Cerebellar nuclear complex (tissue), 1 donor: Measurements from ENCODE around the gene NUDT5.

Experiments
- DNase-seq, 2 experiments: peaks; one replicate each; lab custom pipeline; 2025; lab: John Stamatoyannopoulos, UW

The NUDT5 gene

DNA sequence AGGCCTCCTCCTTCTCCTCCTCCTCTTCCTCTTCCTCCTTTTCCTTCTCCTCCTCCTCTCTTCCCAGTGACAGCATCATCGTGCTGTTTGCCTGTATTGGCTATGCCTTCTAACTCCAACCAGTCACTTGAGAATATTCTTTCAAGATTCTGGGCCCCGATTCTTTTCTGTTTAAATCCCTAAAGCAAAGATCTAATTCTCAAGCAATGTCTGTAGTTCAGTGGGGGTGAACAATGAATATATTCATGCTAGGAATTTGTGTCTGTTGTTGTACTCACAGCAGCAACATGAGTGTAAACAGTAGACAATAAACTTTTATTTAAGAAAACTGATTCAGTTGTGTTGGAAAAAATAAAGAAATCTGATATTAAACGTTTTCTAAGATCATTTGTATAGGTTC, 30.7 kb downstream of the NUDT5 start:
- DNase-seq = no peak

DNA sequence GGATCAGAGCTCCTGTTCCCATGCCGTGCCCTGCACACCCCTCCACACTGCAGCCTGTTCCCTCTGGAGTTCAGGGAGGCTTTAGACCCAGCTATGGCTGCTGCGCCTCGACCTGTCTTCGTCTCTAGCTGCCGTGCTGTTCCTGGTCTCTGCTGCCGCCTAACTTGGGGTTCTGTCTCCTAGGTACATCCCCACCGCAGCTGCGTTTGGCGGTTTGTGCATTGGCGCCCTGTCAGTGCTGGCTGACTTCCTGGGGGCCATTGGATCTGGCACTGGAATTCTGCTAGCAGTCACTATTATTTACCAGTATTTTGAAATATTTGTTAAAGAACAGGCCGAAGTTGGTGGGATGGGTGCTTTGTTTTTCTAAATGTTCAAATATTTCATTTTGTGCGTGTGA, 31.6 kb downstream of the NUDT5 start:
- DNase-seq = no peak

DNA sequence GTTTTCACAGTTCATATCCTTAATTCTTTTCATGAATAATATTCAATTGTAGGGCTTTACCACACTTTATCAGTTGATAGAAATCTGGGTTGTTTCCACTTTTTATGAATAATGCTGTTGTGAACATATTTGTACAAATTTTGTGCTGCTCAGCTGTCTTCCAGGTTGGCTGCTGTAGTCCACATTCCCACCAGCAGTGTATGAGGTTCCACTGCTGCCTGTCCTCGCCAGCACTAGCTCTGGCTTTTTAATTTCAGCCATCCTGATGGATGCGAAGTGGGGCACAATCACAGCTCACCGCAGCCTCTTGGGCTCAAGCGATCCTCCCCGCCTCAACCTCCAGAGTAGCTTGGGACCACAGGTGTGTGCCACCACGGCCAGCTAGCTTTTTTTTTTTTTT, 32.8 kb downstream of the NUDT5 start:
- DNase-seq = no peak

DNA sequence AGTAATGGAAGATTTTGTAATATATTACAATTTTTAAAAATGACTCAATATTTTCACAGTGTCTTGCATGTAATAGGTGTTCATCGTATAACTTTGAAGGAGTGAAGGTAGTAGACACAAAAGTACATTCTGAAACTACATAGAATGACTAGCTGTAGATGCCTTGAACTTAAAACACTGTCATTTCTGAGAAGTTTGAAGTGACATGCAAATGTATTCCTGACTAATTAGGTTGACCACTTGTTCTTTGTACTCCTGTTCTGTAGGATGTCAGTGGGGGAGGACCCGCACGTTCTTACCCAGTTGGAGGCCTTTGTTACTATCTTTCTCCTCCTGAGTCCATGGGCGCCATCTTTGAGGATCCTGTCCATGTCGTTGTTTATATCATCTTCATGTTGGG, 35.0 kb downstream of the NUDT5 start:
- DNase-seq = no peak

DNA sequence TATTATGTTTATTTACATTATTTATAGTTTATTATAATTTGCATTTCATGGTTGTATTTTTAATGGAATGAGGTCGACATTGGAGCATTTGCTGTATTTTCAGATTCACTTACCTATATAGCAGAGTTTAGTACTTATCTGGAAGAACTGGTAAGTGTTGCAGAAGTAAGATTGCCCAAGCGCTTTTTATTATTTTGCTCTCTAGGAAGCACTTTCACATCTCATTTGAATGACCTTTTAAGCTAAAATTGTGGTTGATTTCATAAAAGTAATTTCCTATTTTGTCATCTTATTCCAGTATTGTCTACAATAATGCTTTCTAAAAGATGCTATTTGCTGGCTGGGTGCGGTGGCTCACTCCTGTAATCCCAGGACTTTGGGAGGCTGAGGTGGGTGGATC, 37.6 kb downstream of the NUDT5 start:
- DNase-seq = no peak

DNA sequence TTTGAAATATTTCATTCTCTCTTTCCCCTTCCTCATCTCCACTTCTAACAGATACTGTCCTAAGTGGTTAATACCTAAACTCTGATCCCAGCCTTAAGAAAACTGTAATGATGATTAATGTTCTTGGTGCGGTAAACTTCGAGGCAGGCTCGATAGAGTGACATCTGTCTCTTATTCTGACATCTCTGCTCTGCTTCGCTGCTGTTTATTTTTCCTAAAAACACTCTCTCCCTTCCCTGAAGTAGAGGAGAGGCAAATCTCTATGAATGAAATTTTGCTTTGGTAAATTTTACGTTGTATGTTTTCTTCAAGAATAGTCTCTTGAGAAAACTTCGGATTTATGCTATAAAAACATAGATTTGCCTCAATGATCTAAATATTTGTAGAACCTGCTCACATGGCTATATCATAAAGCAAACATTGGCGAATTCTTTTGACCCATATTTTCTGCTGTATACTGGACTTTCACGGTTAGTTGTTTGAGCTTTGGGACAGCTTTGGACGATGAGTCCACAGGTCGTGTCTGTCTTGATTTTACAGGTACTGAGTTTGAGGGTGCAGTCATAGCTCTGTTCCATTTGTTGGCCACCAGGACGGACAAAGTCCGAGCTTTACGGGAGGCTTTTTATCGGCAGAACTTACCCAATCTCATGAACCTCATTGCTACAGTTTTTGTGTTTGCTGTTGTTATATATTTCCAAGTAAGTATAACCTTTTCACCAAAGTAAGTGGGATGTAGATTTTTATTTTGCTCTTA, 39.1 kb downstream of the NUDT5 start:
- DNase-seq = no peak

DNA sequence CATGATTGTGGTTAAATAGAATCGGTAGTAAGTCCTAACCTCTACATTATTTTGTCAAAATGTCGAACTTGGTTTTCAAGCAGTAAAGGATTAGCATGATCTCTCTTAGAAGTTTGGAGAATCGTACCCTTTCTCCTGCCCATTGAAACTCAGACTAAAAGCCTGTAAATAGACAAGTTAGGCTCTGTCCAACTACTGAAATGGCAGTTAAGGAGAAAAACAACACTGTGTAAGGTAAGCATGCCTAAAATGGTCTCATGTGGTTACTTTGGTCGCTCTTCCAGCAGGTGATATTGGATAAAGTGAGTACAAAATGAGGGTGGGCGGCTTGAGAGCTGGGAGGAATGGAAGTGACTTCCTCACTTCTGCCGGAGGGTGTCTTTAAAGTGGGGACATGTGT, 41.2 kb downstream of the NUDT5 start:
- DNase-seq = no peak

DNA sequence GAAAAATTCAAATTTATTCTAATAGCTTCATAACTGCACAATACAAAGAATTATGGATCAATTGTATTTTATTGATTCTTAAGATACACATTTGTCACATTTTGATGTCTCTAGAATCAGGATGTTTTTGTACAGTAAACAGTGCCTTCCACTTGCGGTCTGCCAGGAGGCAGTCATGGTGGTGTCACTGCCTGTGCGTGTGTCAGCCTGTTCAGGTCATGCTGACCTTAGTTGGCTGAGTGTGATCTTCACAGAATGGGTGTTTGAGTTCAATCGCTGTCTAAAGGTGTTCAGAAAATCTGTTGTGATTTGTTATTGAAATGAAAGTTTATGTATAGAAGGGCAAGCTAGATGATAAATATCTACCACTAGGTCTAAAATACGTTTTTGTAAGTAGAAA, 45.5 kb downstream of the NUDT5 start:
- DNase-seq = no peak

DNA sequence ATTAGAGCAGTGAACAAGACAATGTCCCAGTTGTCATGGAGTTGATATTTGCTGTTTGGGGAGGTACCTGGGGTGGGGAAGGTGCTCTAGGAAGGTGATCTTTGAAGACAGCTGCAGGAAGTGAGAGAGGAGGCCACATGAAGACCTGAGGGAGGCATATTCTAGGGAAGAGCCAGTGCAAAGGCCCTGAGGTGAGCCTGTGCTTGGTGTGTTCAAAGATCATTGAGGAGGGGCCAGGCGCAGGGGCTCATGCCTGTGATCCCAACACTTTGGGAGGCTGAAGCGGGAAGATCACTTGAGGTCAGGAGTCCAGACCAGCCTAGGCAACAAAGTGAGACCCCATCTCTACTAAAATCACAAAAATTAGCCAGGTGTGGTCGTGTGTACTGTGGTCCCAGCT, 51.2 kb downstream of the NUDT5 start:
- no peak for DNase-seq

DNA sequence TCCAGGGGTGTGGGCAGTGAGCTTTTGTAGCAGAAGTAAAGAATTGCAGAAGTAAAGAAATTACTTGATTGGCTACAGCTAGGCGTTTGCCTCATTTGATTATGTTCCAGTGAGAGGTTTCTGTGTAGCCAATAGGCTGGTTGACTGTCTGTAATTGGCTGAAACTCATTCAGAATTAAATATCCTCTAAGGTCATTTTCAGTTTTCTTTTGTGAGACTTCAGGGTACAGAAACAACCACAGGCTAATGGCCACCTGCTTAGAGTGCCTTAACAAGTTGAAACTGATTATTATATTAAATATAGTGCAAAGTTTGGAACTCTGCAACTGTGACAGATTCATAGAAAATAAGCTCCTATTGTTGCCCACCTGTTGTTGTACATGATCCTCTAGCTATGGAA, 55.7 kb downstream of the NUDT5 start:
- no peak for DNase-seq

DNA sequence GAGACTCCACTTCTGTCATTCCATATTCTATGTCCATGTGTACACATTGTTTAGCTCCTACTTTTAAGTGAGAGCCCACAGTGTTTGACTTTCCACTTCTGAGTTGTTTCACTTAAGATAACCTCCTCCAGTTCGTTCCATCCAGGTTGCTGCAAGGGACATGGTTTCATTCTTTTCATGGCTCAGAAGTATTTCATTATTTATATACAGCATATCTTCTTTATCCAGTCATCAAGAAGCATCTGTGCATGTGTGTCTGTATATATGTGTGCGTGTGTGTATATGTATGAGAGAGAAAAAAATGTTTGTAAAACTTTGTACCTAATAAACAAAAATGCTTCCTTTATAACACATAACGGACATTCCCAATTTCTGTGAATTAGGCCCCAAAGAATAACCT, 60.1 kb downstream of the NUDT5 start:
- no peak for DNase-seq

DNA sequence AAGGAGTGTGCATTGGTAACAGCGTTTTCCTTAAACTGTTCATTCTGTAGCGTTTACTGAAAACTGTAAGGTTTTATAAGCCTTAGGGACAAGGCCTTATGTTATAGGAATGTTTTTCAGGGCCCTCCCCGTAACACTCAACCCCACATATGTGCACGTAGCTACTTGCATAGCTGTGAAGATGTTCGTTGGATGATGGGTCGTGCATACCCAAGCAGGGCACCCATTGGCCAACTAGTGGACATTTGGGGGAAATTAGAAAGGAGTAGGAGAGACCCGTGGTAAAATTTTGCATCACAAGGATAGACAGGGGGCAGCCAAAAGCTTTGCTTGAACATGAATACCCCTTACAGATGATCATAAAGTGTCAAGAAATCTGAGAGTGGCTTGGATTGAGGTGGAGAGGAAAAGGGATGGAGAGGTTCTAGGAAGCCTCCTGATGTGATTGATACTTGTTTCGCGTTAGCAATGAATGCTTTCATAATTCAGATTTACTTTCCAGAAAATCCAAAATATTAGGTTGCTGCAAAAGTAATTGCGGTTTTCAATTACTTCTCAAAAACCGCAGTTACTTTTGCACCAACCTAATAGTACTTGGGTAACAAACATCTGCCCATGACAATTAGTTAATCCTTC, 65.3 kb downstream of the NUDT5 start:
- no peak for DNase-seq

DNA sequence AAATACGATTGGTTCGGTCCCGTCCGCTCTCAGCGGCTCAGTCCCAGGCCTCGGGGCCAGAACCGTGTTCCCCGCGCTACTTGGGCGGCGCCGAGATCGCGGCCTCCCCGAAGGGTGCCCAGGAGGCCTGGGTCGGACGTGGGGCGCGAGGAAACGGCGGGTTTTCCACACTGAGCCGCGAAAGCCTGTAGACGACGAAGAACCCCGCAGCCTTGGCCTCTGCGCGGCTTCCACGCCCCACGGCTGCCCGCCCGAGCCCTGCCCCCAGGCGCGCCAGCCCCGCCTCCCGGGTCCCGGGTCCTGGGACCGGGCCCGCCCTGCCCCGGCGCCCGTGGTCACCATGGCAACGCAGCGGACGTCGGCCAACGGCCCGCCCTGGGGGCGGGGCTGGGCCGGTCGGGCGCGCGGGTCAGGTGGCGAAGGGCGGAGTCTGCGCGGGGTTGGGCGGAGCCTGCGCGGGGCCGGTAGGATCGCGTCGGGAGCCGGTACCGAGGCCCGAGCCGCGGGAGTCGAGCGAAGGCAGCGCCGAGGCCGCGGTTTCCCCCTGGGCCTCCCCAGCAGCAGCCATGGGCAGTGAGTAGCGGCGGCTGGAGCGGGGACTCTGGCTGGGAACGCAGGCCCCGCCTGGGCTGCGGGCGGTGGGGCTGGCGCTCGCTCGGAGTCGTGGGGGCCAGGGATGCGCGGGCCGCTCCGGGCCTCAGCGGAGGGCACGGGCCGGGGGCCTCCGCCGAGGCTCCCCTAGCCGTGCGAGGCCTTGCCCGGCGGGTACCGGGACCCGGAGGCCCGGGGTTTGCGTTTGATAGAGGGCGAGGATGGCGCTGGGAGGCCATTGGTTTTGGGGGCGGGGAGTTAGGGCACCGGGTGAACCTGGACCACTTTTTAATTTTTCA, 66.2 kb downstream of the NUDT5 start, which contains the start of gene SEC61A2:
Gene SEC61A2, plus strand, starts transcription at position 456 of the 890 bp plus-strand sequence. Its CDS starts 111 bp downstream, at position 567.
- DNase-seq = peak; percentile 7 to 61

DNA sequence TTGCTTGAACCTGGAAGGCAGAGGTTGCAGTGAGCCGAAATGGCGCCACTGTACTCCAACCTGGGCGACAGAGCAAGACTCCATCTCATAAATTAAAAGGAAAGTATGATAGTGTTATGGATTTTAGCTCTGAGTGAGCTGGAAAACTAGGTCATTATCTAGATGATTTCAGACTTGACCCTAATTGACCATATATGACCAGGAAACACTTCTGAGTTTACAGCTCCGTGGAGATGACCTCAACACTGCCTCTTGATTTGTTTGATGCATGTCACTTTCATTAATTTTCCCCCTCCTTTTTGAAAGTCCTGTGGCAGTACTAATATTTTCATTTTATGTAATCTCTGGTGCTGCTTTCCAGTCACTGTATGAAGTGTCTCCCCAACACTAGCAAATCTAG, 74.0 kb downstream of the NUDT5 start:
- DNase-seq = no peak
